Activated naive CD8-positive, alpha-beta T cell treated with anti-CD3 and anti-CD28 coated beads, Interleukin-2, amount 10 ng/mL, durations not matched to agents 7 days and 5 days (primary cell): ENCODE results near the gene ATP7B. TPM values are rescaled to one million over a fixed set of nuclear protein-coding genes. Genes with fewer than 3 reads are reported as not detected.
"Not testable (repeated sequence)": the region's sequence is repeated elsewhere in the genome, so short reads cannot be mapped to it uniquely, and the experiment has no call there.

Experiments
- ATAC-seq: fragments of 150-1000 bp; cut with Tn5 transposase; one replicate; pipeline ENCODE4 v1.10.0; 2021; ENCODE audit warnings: low read depth, moderate library complexity
- POLR2A ChIA-PET: fragments of 350-600 bp; sonication (Branson Sonifier 250); formaldehyde crosslinking; loops from one replicate; lab custom pipeline; 2021; ENCODE audit warnings: antibody characterized with exemption; lab: Charles Lee
- DNase-seq: peaks from one replicate; pipeline ENCODE4 v3.0.0; 2021
- H3K27ac Mint-ChIP-seq: one replicate; pipeline ENCODE4 v1.8.0; 2022; ENCODE audit warnings: mild to moderate bottlenecking, mixed read lengths
- H3K27me3 Mint-ChIP-seq: one replicate; pipeline ENCODE4 v1.8.0; 2022; ENCODE audit warnings: mild to moderate bottlenecking, moderate library complexity, mixed read lengths
- H3K36me3 Mint-ChIP-seq: one replicate; pipeline ENCODE4 v1.8.0; 2021; ENCODE audit warnings: mild to moderate bottlenecking, mixed read lengths
- H3K4me1 Mint-ChIP-seq: one replicate; pipeline ENCODE4 v1.8.0; 2021; ENCODE audit warnings: mixed read lengths
- H3K4me3 Mint-ChIP-seq: one replicate; pipeline ENCODE4 v1.8.0; 2022; ENCODE audit warnings: mild to moderate bottlenecking, moderate library complexity, mixed read lengths
- H3K9me3 Mint-ChIP-seq: one replicate; pipeline ENCODE4 v1.8.0; 2021; ENCODE audit warnings: mixed read lengths
- total RNA-seq, 2 experiments: library from RNA; stranded (reverse); gene quantifications; one replicate each; pipeline ENCODE4 v1.2.3, GENCODE V29; 2021

The ATP7B gene
- under 1 TPM; 0.51 to 0.64 TPM for total RNA-seq

DNA sequence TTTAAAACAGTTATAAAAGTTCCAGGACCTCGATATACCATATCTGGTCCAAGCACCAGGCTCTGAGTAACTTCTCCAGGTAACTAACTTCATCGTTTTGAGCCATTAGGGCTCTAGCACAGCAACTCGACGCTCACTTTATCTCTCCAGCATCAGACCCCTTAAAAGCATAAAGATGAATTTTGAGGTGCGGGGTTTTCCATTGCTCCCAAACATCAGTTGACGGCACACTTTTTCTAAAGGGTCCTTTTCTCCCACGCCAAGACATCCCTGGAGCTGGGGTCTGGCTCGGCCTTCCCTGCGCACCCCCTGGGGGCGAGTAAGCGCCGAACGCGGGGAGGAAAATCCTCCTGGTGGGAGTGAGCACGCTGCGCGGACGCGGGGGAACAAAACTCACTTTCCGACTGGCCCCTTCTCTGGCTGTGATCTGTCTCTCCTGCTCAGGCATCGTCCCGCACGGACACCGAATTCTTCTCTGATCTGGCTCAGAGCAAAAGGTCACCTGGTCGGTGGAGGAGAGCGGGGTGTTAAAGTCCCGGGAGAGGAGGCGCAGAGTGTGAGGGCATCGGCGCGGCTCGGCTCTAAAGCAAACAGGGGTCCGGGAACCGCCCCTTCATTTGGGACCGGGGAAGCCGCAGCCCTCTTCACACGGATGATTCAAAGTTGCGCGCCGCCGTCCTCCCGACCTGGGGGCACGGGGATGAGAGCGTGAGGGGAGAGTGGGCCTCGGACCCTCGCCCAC is at the start of gene ATP7B:
Gene ATP7B (minus strand): TSS at position 561 of the 742 bp plus-strand sequence. CDS start 113 bp downstream, at position 448.
- Mint-ChIP-seq H3K27ac (peak within 1 kb of the TSS; percentile 88), H3K27me3 (peaks cover 38% of the 10 kb centered on the region), H3K36me3 (peaks cover 5% of the 10 kb centered on the region), H3K4me3 (peak within 1 kb of the TSS; percentile 95), H3K4me1 (peaks cover 5% of the 10 kb centered on the region), H3K9me3 (no peaks in the 10 kb centered on the region)
- no peak for ATAC-seq
- POLR2A ChIA-PET: no interaction called here
- peak; percentile 44 for DNase-seq

DNA sequence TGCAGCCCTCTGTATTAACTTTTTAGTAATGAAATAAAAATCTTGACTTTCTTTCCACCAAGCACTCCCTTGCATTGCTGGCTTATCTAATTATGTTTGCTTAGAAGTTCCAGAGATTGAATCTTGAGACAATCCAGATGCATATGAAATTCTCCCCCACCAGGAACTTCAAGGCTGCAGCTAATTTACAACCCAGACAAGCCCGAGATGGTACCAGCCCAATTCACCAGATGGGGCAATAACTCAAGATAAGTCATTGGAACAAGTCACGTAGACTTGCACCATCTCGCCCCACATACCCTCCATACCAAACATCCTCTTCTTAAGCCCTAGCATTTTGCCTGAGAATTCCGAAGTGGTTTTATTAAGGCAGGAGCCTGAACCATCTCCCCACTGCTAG is 42.2 kb upstream of the ATP7B start:
- POLR2A ChIA-PET: no interaction called here
- ATAC-seq: no peak
- DNase-seq: no peak
- Mint-ChIP-seq H3K27ac (no peak overlapping the region), H3K27me3 (no peaks in the 10 kb centered on the region), H3K9me3 (peaks cover 3% of the 10 kb centered on the region), H3K4me3 (no peak overlapping the region), H3K4me1 (no peaks in the 10 kb centered on the region), H3K36me3 (no peaks in the 10 kb centered on the region)

DNA sequence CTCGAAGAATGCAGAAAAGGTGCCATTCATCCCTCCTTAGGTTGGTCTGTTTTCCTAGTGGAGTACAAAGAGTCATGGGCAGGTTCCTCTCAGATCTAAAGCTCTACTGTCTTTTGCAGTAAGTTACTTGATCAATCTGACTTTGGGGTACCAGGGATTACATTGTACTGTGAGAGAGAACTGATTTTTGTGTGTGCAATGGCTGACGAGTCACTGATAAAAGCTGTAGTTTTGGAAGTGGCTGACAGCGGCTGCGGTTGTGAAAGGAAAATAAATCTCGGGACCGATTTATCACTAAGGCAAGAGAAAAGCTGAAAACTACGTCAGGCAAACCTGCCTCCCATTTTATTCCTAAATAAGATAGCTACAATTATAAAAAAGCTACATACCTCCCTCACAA is 40.1 kb upstream of the ATP7B start:
- POLR2A ChIA-PET: no interaction called here
- DNase-seq (no peak), ATAC-seq (no peak)
- no peaks in the 10 kb centered on the region for H3K4me1 Mint-ChIP-seq
- H3K27ac Mint-ChIP-seq: no peak overlapping the region
- H3K4me3 Mint-ChIP-seq: no peak overlapping the region
- peaks cover 3% of the 10 kb centered on the region for H3K9me3 Mint-ChIP-seq
- no peaks in the 10 kb centered on the region for H3K36me3 Mint-ChIP-seq
- H3K27me3 Mint-ChIP-seq: no peaks in the 10 kb centered on the region

DNA sequence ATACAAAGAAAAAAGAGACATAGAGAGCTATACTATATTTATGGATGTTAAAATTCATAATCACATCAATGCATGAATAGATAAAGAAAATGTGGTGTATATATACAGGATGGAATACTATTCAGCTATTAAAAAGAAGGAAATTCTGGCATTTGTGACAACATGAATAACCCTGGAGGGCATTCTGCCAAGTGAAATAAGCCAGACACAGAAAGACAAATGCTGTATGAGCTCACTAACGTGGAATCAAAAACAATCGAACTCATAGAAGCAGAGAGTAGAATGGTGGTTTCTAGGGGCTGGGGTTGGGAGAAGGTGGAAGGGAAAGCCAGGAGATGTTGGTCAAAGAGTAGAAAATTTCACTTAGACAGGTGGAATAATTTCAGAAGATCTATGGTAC is 37.3 kb upstream of the ATP7B start:
- no peak for ATAC-seq
- Mint-ChIP-seq H3K4me1 (no peaks in the 10 kb centered on the region), H3K27ac (no peak overlapping the region), H3K9me3 (peaks cover 1% of the 10 kb centered on the region), H3K4me3 (no peak overlapping the region), H3K27me3 (no peaks in the 10 kb centered on the region), H3K36me3 (no peaks in the 10 kb centered on the region)
- POLR2A ChIA-PET: no interaction called here
- DNase-seq: no peak

DNA sequence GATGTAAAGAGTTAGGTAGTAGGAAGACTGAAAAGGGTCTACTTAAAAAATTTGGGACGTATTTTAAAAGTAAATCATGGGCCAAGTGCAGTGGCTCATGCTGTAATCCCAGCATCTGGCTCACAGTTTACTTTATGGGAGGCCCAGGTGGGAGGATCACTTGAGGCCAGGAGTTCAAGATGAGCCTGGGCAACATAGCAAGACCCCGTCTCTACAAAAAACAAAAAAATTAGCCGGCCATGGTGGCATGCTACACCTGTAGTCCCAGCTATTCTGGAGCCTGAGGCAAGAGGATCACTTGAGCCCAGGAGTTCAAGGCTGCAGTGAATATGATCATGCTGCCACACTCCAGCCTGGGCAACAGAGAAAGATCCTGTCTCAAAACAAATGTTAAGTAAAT is 36.2 kb upstream of the ATP7B start:
- no peaks in the 10 kb centered on the region for H3K27me3 Mint-ChIP-seq
- H3K27ac Mint-ChIP-seq: no peak overlapping the region
- no peaks in the 10 kb centered on the region for H3K4me1 Mint-ChIP-seq
- no peak for ATAC-seq
- no peak overlapping the region for H3K4me3 Mint-ChIP-seq
- POLR2A ChIA-PET: no interaction called here
- DNase-seq: no peak
- peaks cover 1% of the 10 kb centered on the region for H3K9me3 Mint-ChIP-seq
- H3K36me3 Mint-ChIP-seq: no peaks in the 10 kb centered on the region

DNA sequence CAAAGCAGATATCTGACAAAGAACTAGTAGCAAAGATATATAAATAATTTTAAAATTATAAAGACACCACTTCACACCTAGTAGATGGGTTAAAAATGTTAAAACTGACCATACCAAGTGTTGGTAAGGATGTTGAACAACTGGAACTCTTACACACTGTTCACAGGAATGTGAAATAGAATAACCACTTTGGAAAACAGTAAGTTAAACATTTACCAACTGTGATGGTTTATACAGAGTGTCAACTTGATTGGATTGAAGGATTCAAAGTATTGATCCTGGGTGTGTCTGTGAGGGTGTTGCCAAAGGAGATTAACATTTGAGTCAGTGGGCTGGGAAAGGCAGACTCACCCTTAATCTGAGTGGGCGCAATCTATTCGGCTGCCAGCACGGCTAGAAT is 32.4 kb upstream of the ATP7B start:
- Mint-ChIP-seq H3K4me1 (no peaks in the 10 kb centered on the region), H3K27me3 (no peaks in the 10 kb centered on the region), H3K36me3 (no peaks in the 10 kb centered on the region), H3K4me3 (no peak overlapping the region), H3K27ac (no peak overlapping the region), H3K9me3 (no peaks in the 10 kb centered on the region)
- ATAC-seq: no peak
- POLR2A ChIA-PET: no interaction called here
- DNase-seq: no peak

DNA sequence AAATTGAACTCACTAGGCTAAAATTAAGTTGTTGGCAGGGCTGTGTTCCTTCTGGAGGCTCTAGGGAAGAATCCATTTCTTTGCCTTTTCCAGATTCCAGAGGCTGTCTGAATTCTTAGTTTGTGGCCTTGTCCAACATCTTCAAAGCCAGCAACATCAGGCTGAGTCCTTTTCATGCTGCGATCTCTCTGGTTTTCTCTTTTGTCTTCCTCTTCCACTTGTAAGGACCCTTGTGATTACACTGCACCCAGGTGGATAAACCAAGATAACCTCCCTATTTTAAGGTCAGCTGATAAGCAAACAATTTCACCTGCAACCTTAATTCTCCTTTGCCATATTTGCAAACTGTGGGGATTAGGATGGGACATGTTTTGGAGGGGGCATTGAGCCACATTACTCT is 24.8 kb upstream of the ATP7B start:
- Mint-ChIP-seq H3K4me1 (no peaks in the 10 kb centered on the region), H3K4me3 (no peak overlapping the region), H3K9me3 (peaks cover 2% of the 10 kb centered on the region), H3K36me3 (peaks cover 2% of the 10 kb centered on the region), H3K27me3 (no peaks in the 10 kb centered on the region), H3K27ac (no peak overlapping the region)
- no peak for ATAC-seq
- no peak for DNase-seq
- POLR2A ChIA-PET: no interaction called here

DNA sequence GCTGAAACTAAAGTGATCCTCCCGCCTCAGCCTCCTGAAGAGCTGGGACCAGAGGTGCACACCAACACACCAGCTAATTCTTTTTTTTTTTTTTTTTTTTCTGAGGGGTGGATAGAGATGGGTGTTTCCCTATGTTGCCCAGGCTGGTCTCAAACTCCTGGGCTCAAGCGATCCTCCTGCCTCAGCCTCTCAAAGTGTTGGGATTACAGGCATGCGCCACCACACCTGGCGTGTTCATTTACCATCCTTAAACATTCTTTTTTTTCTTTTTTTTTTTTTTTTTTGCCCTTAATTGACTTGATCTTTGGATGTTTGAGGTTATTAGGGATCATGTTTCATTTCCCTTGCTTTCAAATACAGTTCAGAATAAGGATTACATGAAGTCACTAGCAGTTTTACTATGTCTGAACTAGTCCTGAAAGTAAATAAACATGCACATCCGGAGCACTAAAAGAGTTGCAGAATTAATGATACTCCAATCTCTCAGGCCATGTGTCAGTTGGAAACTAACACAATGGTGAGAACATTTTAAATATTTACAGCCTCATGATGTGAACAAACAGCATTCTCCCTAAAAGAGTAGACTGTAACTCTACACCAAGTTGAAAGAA is 23.5 kb upstream of the ATP7B start:
- peaks cover 8% of the 10 kb centered on the region for H3K36me3 Mint-ChIP-seq
- no peak for DNase-seq
- peaks cover 3% of the 10 kb centered on the region for H3K4me1 Mint-ChIP-seq
- ATAC-seq: no peak
- H3K4me3 Mint-ChIP-seq: no peak overlapping the region
- POLR2A ChIA-PET: no interaction called here
- no peaks in the 10 kb centered on the region for H3K27me3 Mint-ChIP-seq
- no peak overlapping the region for H3K27ac Mint-ChIP-seq
- H3K9me3 Mint-ChIP-seq: peaks cover 4% of the 10 kb centered on the region

DNA sequence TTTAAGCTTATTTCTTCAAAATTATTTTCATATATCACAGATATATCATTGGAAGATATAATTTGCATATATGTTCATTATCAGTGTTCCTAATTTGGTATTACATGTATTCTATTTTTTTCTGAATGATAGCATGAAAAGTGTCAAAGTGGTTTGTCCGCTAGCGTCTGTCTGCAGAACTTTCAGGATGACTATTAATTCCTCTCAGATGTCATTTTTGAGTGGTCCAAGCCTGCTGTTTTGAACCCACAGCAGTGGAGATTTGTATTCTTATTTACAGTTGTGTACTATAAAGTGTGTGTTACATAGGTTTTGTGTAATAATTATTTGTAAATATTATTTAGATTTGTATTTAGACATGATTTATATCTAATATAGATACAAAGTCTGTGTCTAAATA is 21.8 kb upstream of the ATP7B start:
- Mint-ChIP-seq H3K36me3 (peaks cover 21% of the 10 kb centered on the region), H3K4me1 (peaks cover 3% of the 10 kb centered on the region), H3K27ac (no peak overlapping the region), H3K9me3 (peaks cover 4% of the 10 kb centered on the region), H3K4me3 (no peak overlapping the region), H3K27me3 (no peaks in the 10 kb centered on the region)
- ATAC-seq (no peak), DNase-seq (no peak)
- POLR2A ChIA-PET: no interaction called here

DNA sequence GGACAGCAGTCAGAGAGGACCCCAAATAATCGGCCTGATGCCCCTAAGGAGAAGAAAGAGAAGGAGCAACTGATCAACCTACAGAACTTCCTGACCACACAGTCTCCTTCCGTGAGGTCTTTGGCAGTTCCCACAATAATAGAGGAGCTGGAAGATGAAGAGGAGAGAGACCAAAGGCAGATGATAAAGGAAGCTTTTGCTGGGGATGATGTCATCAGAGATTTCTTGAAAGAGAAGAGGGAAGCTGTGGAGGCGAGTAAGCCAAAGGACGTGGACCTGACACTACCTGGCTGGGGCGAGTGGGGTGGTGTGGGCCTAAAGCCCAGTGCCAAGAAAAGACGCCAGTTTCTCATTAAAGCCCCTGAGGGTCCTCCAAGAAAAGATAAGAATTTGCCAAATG is 19.2 kb upstream of the ATP7B start:
- H3K4me1 Mint-ChIP-seq, DNase-seq, H3K4me3 Mint-ChIP-seq, POLR2A ChIA-PET, H3K27me3 Mint-ChIP-seq, H3K27ac Mint-ChIP-seq, ATAC-seq: not testable (repeated sequence)
- peaks cover 10% of the 10 kb centered on the region for H3K9me3 Mint-ChIP-seq
- H3K36me3 Mint-ChIP-seq: peaks cover 41% of the 10 kb centered on the region

DNA sequence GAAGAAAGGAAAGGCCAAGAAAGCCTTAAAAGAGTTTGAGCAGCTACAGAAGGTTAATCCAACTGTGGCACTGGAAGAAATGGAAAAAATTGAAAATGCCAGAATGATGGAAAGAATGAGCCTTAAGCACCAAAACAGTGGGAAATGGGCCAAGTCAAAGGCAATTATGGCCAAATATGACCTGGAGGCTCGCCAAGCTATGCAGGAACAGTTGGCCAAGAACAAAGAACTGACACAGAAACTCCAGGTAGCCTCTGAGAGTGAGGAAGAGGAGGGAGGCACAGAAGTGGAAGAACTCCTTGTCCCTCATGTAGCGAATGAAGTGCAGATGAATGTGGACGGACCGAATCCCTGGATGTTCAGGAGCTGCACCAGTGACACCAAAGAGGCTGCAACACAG is 18.3 kb upstream of the ATP7B start:
- POLR2A ChIA-PET: no interaction called here
- ATAC-seq (no peak), DNase-seq (no peak)
- no peaks in the 10 kb centered on the region for H3K27me3 Mint-ChIP-seq
- H3K9me3 Mint-ChIP-seq: peaks cover 10% of the 10 kb centered on the region
- H3K4me1 Mint-ChIP-seq: peaks cover 10% of the 10 kb centered on the region
- H3K4me3 Mint-ChIP-seq: no peak overlapping the region
- H3K36me3 Mint-ChIP-seq: peaks cover 49% of the 10 kb centered on the region
- no peak overlapping the region for H3K27ac Mint-ChIP-seq

DNA sequence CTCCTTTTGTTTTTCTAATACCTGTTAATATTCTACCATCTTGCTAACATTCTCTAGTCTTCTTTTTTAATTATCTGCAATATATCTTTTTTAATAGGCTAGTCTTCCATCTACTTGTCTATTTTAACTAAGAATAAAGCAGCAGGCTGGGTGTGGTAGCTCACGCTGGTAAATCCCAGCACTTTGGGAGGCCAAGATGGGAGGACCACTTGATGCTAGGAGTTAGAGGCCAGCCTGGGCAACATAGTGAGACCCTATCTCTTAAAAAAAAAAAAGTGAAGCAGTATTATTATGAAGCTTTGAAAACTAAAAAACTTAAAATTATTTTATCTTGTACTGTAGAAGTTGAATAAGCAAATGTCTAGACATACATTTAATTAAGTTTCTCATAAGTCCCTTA is 16.6 kb upstream of the ATP7B start:
- Mint-ChIP-seq H3K27me3 (no peaks in the 10 kb centered on the region), H3K4me3 (no peak overlapping the region), H3K9me3 (peaks cover 10% of the 10 kb centered on the region), H3K27ac (no peak overlapping the region), H3K4me1 (peaks cover 10% of the 10 kb centered on the region), H3K36me3 (peaks cover 58% of the 10 kb centered on the region)
- ATAC-seq: no peak
- POLR2A ChIA-PET: no interaction called here
- no peak for DNase-seq

DNA sequence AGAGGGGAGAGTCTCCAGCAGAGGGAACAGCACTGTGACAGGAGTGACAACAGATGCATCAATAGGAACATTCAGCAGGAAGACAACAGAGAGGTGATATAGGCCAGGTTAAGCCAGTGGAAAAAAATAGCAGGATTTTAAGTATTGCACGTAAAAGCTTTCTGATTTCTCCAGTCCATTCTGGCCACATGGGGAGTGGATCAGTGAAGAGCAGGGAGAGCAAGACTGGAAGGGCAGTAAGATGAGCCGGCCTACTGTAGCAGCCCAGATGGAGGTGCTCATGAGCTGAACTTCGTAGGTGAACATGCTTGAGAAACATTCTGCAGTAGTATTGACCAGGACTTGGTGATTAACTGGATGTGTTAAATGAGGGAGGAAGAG is 15.0 kb upstream of the ATP7B start:
- H3K27me3 Mint-ChIP-seq: no peaks in the 10 kb centered on the region
- ATAC-seq (no peak), DNase-seq (no peak)
- POLR2A ChIA-PET: no interaction called here
- H3K4me1 Mint-ChIP-seq: peaks cover 11% of the 10 kb centered on the region
- H3K4me3 Mint-ChIP-seq: no peak overlapping the region
- no peak overlapping the region for H3K27ac Mint-ChIP-seq
- H3K9me3 Mint-ChIP-seq: peaks cover 10% of the 10 kb centered on the region
- peaks cover 63% of the 10 kb centered on the region for H3K36me3 Mint-ChIP-seq

DNA sequence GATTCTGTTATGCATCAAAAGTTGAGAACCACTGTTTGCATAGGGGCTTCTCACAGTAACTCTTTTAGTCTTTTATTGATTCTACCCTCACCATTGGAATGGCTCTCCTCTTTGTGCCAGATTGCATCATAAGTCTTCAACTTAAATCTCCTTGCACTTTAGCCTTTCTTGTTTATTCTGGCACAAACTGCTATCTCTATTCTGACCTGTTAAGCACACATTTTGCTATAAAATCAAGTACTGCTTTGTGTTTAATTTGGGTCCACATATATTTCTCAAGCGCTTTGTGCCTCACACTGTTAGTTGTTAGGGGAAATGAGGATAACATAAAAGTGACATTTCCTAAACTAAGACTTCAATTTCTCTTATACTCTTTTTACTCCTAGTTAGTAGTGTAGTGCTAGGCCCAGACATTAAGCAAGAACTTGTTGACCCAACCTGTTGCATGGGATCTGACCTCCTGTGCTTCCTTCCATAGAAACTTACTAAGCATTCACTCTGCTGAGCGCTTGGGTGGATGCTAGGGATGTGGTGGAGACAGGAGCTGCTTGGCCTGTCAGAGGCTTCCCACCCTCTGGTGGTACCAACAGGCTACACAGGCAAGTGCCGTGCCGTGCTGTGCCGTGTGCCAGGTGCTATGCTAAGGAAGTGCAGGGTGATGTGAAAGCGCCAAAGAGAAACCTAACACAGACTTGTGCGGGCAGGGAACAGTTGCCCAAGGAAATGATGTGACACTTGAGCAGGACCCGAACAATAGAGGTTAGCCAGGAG is 14.4 kb upstream of the ATP7B start:
- peaks cover 11% of the 10 kb centered on the region for H3K4me1 Mint-ChIP-seq
- H3K27ac Mint-ChIP-seq: no peak overlapping the region

More for the DNA sequence above, 14.4 kb upstream of the ATP7B start:
- Mint-ChIP-seq H3K36me3 (peaks cover 64% of the 10 kb centered on the region), H3K4me3 (no peak overlapping the region), H3K27me3 (no peaks in the 10 kb centered on the region), H3K9me3 (peaks cover 10% of the 10 kb centered on the region)
- DNase-seq (no peak), ATAC-seq (no peak)
- POLR2A ChIA-PET: no interaction called here
